ENCODE results near the gene PRTG.
A peak's percentile ranks its signal among the peaks of the same experiment; 100 is the strongest.

PRTG gene

GRCh38 chr15:55741833-55742497 lies 987 bp downstream of the PRTG start:
- H4K20me1 ChIP-seq (ENCODE audit: insufficient read depth), result no peaks in the 10 kb centered on the region
- H3K9ac ChIP-seq, result peak overlapping the region; percentile 50; the same call in 1 of the 2 replicates
- H3K4me1 ChIP-seq (ENCODE audit: low read depth, poor library complexity, severe bottlenecking), result no peaks in the 10 kb centered on the region
- H3K27ac ChIP-seq, result no peak overlapping the region
- peak overlapping the region; percentile 27; the same call in 1 of the 2 replicates for H3K4me2 ChIP-seq
- no peak overlapping the region for H3K4me3 ChIP-seq (IDR thresholded peaks at IDR 0.05; ENCODE audit: insufficient read depth, low read depth, low read length)
- H3K36me3 ChIP-seq (ENCODE audit: insufficient read depth), result no peaks in the 10 kb centered on the region
- TF ChIP-seq, protein P1, sequence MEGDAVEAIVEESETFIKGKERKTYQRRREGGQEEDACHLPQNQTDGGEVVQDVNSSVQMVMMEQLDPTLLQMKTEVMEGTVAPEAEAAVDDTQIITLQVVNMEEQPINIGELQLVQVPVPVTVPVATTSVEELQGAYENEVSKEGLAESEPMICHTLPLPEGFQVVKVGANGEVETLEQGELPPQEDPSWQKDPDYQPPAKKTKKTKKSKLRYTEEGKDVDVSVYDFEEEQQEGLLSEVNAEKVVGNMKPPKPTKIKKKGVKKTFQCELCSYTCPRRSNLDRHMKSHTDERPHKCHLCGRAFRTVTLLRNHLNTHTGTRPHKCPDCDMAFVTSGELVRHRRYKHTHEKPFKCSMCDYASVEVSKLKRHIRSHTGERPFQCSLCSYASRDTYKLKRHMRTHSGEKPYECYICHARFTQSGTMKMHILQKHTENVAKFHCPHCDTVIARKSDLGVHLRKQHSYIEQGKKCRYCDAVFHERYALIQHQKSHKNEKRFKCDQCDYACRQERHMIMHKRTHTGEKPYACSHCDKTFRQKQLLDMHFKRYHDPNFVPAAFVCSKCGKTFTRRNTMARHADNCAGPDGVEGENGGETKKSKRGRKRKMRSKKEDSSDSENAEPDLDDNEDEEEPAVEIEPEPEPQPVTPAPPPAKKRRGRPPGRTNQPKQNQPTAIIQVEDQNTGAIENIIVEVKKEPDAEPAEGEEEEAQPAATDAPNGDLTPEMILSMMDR (conservative IDR thresholded peaks at IDR 0.05; ENCODE audit: low read depth, low read length), result no peak; the same call in 1 of the 2 replicates
- no peaks in the 10 kb centered on the region; the same call in 1 of the 2 replicates for H3K27me3 ChIP-seq (ENCODE audit: insufficient read depth, low read depth)
- peak overlapping the region; percentile 80 for H2AFZ ChIP-seq (ENCODE audit: low read depth)
- H3K79me2 ChIP-seq (ENCODE audit: insufficient read depth, low read depth), result no peaks in the 10 kb centered on the region

- TF ChIP-seq, protein P1 (conservative IDR thresholded peaks at IDR 0.05; ENCODE audit: low read depth, low read length), result no peak
- Histone ChIP-seq H3K9ac (no peak overlapping the region), H3K4me1 (ENCODE audit: low read depth, poor library complexity, severe bottlenecking) (no peaks in the 10 kb centered on the region), H3K27ac (no peak overlapping the region), H3K4me3 (IDR thresholded peaks at IDR 0.05; ENCODE audit: insufficient read depth, low read depth, low read length) (no peak overlapping the region), H3K27me3 (ENCODE audit: insufficient read depth, low read depth) (no peaks in the 10 kb centered on the region; the same call in 1 of the 2 replicates), H3K36me3 (ENCODE audit: insufficient read depth) (no peaks in the 10 kb centered on the region), H2AFZ (ENCODE audit: low read depth) (0 out of 2 replicates have a peak overlapping the region, but pooled peaks have one; percentile 80), H4K20me1 (ENCODE audit: insufficient read depth) (no peaks in the 10 kb centered on the region), H3K4me2 (no peak overlapping the region), H3K79me2 (ENCODE audit: insufficient read depth, low read depth) (no peaks in the 10 kb centered on the region)
Measured at GRCh38 chr15:55740981-55741832, 1.7 kb downstream of the PRTG start.

DNA sequence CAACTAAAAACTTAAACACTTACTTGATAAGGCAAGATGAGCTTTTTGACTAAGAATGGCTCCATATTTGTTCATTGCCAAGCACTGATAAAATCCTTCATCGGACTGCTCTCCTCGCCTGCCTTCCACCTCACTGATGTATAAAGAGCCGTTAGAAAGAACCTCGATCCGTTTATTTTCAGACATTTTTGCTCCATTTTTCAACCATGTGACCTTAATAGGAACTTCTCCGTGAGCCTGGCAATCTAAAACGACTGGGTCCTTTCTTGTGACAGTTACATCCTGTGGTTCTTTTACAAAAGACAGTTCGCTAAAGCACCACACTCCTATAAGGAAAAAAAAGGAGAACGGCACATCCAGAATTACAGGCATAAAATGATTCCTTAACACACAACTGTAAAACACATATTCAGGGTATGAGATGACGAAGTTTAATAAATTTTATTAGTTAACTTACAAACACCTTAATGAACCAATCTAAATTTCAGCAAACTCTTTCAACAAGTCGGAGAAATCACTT lies 2.5 kb downstream of the PRTG start:
- no peaks in the 10 kb centered on the region; the same call in 1 of the 2 replicates for H3K27me3 ChIP-seq (ENCODE audit: insufficient read depth, low read depth)
- H4K20me1 ChIP-seq (ENCODE audit: insufficient read depth), result no peaks in the 10 kb centered on the region
- H3K9ac ChIP-seq, result no peak overlapping the region
- TF ChIP-seq, protein P1 (conservative IDR thresholded peaks at IDR 0.05; ENCODE audit: low read depth, low read length), result no peak
- H3K4me2 ChIP-seq, result no peak overlapping the region
- no peaks in the 10 kb centered on the region for H3K79me2 ChIP-seq (ENCODE audit: insufficient read depth, low read depth)
- H3K27ac ChIP-seq, result no peak overlapping the region
- H3K4me1 ChIP-seq (ENCODE audit: low read depth, poor library complexity, severe bottlenecking), result no peaks in the 10 kb centered on the region
- H3K36me3 ChIP-seq (ENCODE audit: insufficient read depth), result no peaks in the 10 kb centered on the region
- H2AFZ ChIP-seq (ENCODE audit: low read depth), result no peak overlapping the region
- H3K4me3 ChIP-seq (IDR thresholded peaks at IDR 0.05; ENCODE audit: insufficient read depth, low read depth, low read length), result no peak overlapping the region

GRCh38 chr15:55739641-55740040 lies 3.3 kb downstream of the PRTG start:
- Histone ChIP-seq H3K4me3 (IDR thresholded peaks at IDR 0.05; ENCODE audit: insufficient read depth, low read depth, low read length) (no peak overlapping the region), H2AFZ (ENCODE audit: low read depth) (no peak overlapping the region), H3K36me3 (ENCODE audit: insufficient read depth) (no peaks in the 10 kb centered on the region), H4K20me1 (ENCODE audit: insufficient read depth) (no peaks in the 10 kb centered on the region), H3K27me3 (ENCODE audit: insufficient read depth, low read depth) (no peaks in the 10 kb centered on the region; the same call in 1 of the 2 replicates), H3K27ac (no peak overlapping the region), H3K4me2 (no peak overlapping the region), H3K4me1 (ENCODE audit: low read depth, poor library complexity, severe bottlenecking) (no peaks in the 10 kb centered on the region), H3K79me2 (ENCODE audit: insufficient read depth, low read depth) (no peaks in the 10 kb centered on the region), H3K9ac (no peak overlapping the region)
- TF ChIP-seq, protein P1 (conservative IDR thresholded peaks at IDR 0.05; ENCODE audit: low read depth, low read length), result no peak

All from KMS-11 (cell line).